ENCODE measurements around the gene SNHG17. TPM values are rescaled to one million over a fixed set of nuclear protein-coding genes. Genes with fewer than 3 reads are reported as not detected.

Gene SNHG17
- total and polyA plus RNA-seq, 8 donors, result 11.0 to 55.2 (median 29.6) TPM

GRCh38 chr20:38454556-38455473 is 19.7 kb upstream of the SNHG17 start:
- H3K36me3 ChIP-seq, result peaks cover 5 to 19% (median 18%) of the 10 kb centered on the region in 4 donors
- TF ChIP-seq POLR2A (IDR thresholded peaks at IDR 0.05) (no peak), EP300 (IDR thresholded peaks at IDR 0.05) (no peak), CTCF (IDR thresholded peaks at IDR 0.05) (no peak)
- H3K4me3 ChIP-seq, result no peak overlapping the region
- DNase-seq, result no peak
- H3K27me3 ChIP-seq, result no peaks in the 10 kb centered on the region
- intact Hi-C loops (cut with DNase I; ENCODE audit: low total_unique reads), result no loop called here
- H3K4me1 ChIP-seq, result no peaks in the 10 kb centered on the region
- no peak overlapping the region for H3K27ac ChIP-seq
- no peaks in the 10 kb centered on the region for H3K9me3 ChIP-seq
- 86 to 93% (median 90%) methylated on average over 13 of the region's 13 CpGs for WGBS, 5 donors

- no peaks in the 10 kb centered on the region for H3K9me3 ChIP-seq
- no peaks in the 10 kb centered on the region for H3K27me3 ChIP-seq
- peaks cover 5 to 27% (median 26%) of the 10 kb centered on the region in 4 donors for H3K36me3 ChIP-seq
- TF ChIP-seq POLR2A (IDR thresholded peaks at IDR 0.05) (no peak), EP300 (IDR thresholded peaks at IDR 0.05) (no peak), POLR2AphosphoS5 (IDR thresholded peaks at IDR 0.05) (no peak), CTCF (IDR thresholded peaks at IDR 0.05) (no peak)
- peaks cover 0 to under 1% (median 0%) of the 10 kb centered on the region in 4 donors for H3K4me1 ChIP-seq
- intact Hi-C loops (cut with DNase I; ENCODE audit: low total_unique reads), result no loop called here
- DNase-seq, result no peak
- WGBS, 5 donors, result 82 to 96% (median 95%) methylated on average over 2 of the region's 2 CpGs
- no peak overlapping the region for H3K27ac ChIP-seq
- H3K4me3 ChIP-seq, result no peak overlapping the region
These were observed 18.8 kb upstream of the SNHG17 start for GRCh38 chr20:38453941-38454340.

- 76 to 86% (median 80%) methylated on average over 16 to 19 of the region's 19 CpGs for WGBS, 5 donors
- no peaks in the 10 kb centered on the region for H3K27me3 ChIP-seq
- peaks cover 0 to 9% (median 6%) of the 10 kb centered on the region in 4 donors for H3K4me1 ChIP-seq
- H3K27ac ChIP-seq, result peak overlapping the region in 3 of 5 donors; percentile 31 to 43 (median 35)
- H3K36me3 ChIP-seq, result peaks cover 5 to 36% (median 33%) of the 10 kb centered on the region in 4 donors
- H3K9me3 ChIP-seq, result no peaks in the 10 kb centered on the region
- intact Hi-C loops (cut with DNase I; ENCODE audit: low total_unique reads), result no loop called here
- peak in 1 of 2 donors; percentile 39 for DNase-seq
- TF ChIP-seq CTCF (IDR thresholded peaks at IDR 0.05) (no peak), POLR2A (IDR thresholded peaks at IDR 0.05) (no peak), POLR2AphosphoS5 (IDR thresholded peaks at IDR 0.05) (peak in 1 of 3 donors; percentile 48)
- no peak overlapping the region for H3K4me3 ChIP-seq
These were observed 17.9 kb upstream of the SNHG17 start for GRCh38 chr20:38452880-38453624.

GRCh38 chr20:38450412-38450975 is 15.4 kb upstream of the SNHG17 start:
- H3K27ac ChIP-seq, result no peak overlapping the region
- H3K4me1 ChIP-seq, result peaks cover 9 to 29% (median 24%) of the 10 kb centered on the region in 4 donors
- 82 to 88% (median 87%) methylated on average over 7 of the region's 7 CpGs for whole genome bisulfite sequencing, 5 donors
- no peaks in the 10 kb centered on the region for H3K9me3 ChIP-seq
- no peak for TF ChIP-seq CTCF (IDR thresholded peaks at IDR 0.05)
- TF ChIP-seq EP300 (IDR thresholded peaks at IDR 0.05), result no peak
- TF ChIP-seq POLR2A (IDR thresholded peaks at IDR 0.05), result no peak
- no peak for TF ChIP-seq POLR2AphosphoS5 (IDR thresholded peaks at IDR 0.05)
- no peak for DNase-seq
- H3K4me3 ChIP-seq, result no peak overlapping the region
- intact Hi-C loops (cut with DNase I; ENCODE audit: low total_unique reads), result no loop called here
- H3K27me3 ChIP-seq, result no peaks in the 10 kb centered on the region
- peaks cover 5 to 39% (median 33%) of the 10 kb centered on the region in 4 donors for H3K36me3 ChIP-seq

Measured in stomach (tissue), 9 donors.